GM19023 (cell line): ENCODE results near the gene ITGA5.

Experiments
- ATAC-seq: cut with Tn5 transposase; IDR thresholded peaks from one replicate; pipeline ENCODE4 v1.9.1; 2021; ENCODE audit warnings: mild to moderate bottlenecking, moderate library complexity; ENCODE audit not compliant: unreplicated experiment

ITGA5 gene

GRCh38 chr12:54412786-54413185, 6.3 kb downstream of the ITGA5 start:
- ATAC-seq, result no peak

- ATAC-seq, result no peak
Observed at GRCh38 chr12:54412348-54412747, 6.7 kb downstream of the ITGA5 start.

- ATAC-seq, result no peak
Observed at GRCh38 chr12:54411391-54412241, 7.5 kb downstream of the ITGA5 start.

- no peak for ATAC-seq
Observed at GRCh38 chr12:54409267-54409666, 9.8 kb downstream of the ITGA5 start.

- no peak for ATAC-seq
Observed at GRCh38 chr12:54407183-54407905, 11.7 kb downstream of the ITGA5 start.

GRCh38 chr12:54405573-54405972, 13.5 kb downstream of the ITGA5 start:
- ATAC-seq, result no peak

- no peak for ATAC-seq
Observed at GRCh38 chr12:54405106-54405505, 14.0 kb downstream of the ITGA5 start.

- no peak for ATAC-seq
Observed at GRCh38 chr12:54404061-54405004, 14.7 kb downstream of the ITGA5 start.

GRCh38 chr12:54401119-54401518, 17.9 kb downstream of the ITGA5 start:
- ATAC-seq, result no peak

- ATAC-seq, result peak; percentile 90
Observed at GRCh38 chr12:54398995-54399793, 19.9 kb downstream of the ITGA5 start.

GRCh38 chr12:54398218-54398617, 20.8 kb downstream of the ITGA5 start:
- ATAC-seq, result no peak

- no peak for ATAC-seq
Observed at GRCh38 chr12:54397157-54397556, 21.9 kb downstream of the ITGA5 start.

- no peak for ATAC-seq
Observed at GRCh38 chr12:54395545-54395944, 23.5 kb downstream of the ITGA5 start.

GRCh38 chr12:54394986-54395385, 24.1 kb downstream of the ITGA5 start:
- no peak for ATAC-seq

GRCh38 chr12:54394281-54394719, 24.8 kb downstream of the ITGA5 start:
- no peak for ATAC-seq

- ATAC-seq, result no peak
Observed at GRCh38 chr12:54393743-54394142, 25.3 kb downstream of the ITGA5 start.

- ATAC-seq, result no peak
Observed at GRCh38 chr12:54393207-54393609, 25.9 kb downstream of the ITGA5 start.

- ATAC-seq, result no peak
Observed at GRCh38 chr12:54392485-54393206, 26.4 kb downstream of the ITGA5 start.
